KMS-11 (cell line): ENCODE results near the gene SLC13A3.

Source experiments
- H2AFZ ChIP-seq: fragments of 200-600 bp; sonication (generic); 2 replicates; pipeline ENCODE4 v1.6.1; 2016; ENCODE audit warnings: antibody characterized with exemption, mixed run types, low read depth
- H3K27ac ChIP-seq: fragments of 200-600 bp; sonication (generic); 2 replicates; pipeline ENCODE4 v1.6.1; 2016; ENCODE audit warnings: mild to moderate bottlenecking, mixed run types
- H3K27me3 ChIP-seq: fragments of 200-600 bp; sonication (generic); 2 replicates; pipeline ENCODE4 v1.6.1; 2017; ENCODE audit warnings: mild to moderate bottlenecking, low read depth, mixed run types, moderate library complexity; ENCODE audit not compliant: insufficient read depth
- H3K36me3 ChIP-seq: fragments of 200-600 bp; sonication (generic); 2 replicates; pipeline ENCODE4 v1.6.1; 2017; ENCODE audit warnings: mild to moderate bottlenecking, mixed run types; ENCODE audit not compliant: insufficient read depth
- H3K4me1 ChIP-seq: fragments of 200-600 bp; sonication (generic); 2 replicates; pipeline ENCODE4 v1.6.1; 2016; ENCODE audit warnings: mild to moderate bottlenecking, low read depth, mixed run types; ENCODE audit not compliant: poor library complexity, severe bottlenecking
- H3K4me2 ChIP-seq: fragments of 200-600 bp; sonication (generic); 2 replicates; pipeline ENCODE4 v1.7.0; 2016; ENCODE audit warnings: mild to moderate bottlenecking, mixed run types
- H3K4me3 ChIP-seq: fragments of 200-600 bp; sonication (generic); IDR thresholded peaks from 2 replicates; pipeline ENCODE4 v1.6.1; 2017; ENCODE audit warnings: low read depth, low read length, mixed read lengths; ENCODE audit not compliant: insufficient read depth
- H3K79me2 ChIP-seq: fragments of 200-600 bp; sonication (generic); 2 replicates; pipeline ENCODE4 v1.6.1; 2016; ENCODE audit warnings: low read depth, mixed run types; ENCODE audit not compliant: insufficient read depth
- H3K9ac ChIP-seq: fragments of 200-600 bp; sonication (generic); 2 replicates; pipeline ENCODE4 v1.6.1; 2016; ENCODE audit warnings: mild to moderate bottlenecking, mixed run types
- H4K20me1 ChIP-seq: fragments of 200-600 bp; sonication (generic); 2 replicates; pipeline ENCODE4 v1.6.1; 2016; ENCODE audit warnings: mild to moderate bottlenecking, mixed run types; ENCODE audit not compliant: insufficient read depth
- TF ChIP-seq, protein P1 (sequence below): fragments of 200-600 bp; sonication (generic); conservative IDR thresholded peaks from 2 replicates; pipeline ENCODE4 v1.6.1; 2017; ENCODE audit warnings: low read depth, mild to moderate bottlenecking, antibody characterized with exemption, low read length, moderate library complexity, mixed read lengths

Gene SLC13A3

DNA sequence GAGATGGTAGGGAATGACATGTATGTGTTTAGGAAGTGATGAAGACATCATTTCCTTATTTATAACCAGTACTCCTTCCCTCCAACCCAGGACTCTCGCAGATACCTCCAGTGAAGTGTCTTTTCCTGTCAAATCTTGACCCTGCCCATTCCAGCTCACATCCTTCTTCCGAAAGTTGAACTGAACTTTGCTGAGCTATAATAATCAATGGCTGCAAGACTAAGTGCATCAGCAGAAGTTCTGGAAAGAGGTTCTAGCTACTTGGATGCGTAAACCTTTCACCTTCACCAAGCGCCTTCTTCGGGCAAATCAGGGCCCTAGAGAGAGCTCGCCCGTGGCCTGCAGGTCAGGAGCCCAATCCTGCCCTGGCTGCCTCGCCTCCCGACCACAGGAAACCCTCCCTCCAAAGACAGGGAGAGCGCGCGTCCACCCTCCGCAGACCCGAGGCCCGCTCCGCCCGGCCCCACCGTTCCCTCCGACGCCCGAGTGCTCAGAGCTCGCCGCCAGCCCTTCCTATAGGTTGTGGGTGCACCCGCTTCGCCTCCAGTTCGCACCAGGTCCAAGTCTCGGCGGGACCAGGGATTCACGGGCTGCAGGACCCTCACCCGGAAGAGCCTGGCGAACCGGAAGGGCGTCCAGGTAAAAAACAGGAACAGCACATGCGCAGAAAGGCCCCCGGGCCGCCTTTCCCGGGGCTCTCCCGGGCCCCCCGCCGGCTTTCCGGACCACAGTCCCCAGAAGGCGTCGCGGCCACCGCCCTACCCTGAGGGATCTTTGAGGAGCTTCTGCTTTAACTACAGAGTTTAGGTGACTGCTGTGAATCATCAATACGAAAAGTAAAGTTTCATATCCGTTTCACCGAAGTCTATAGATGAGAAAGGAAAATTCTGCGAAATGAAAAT is 138.1 kb downstream of the SLC13A3 start, which contains the start of gene ZNF334:
ZNF334 (minus strand) TSS at position 617 of the 902 bp plus-strand sequence. CDS start 1,457 bp downstream, outside the sequence.
- Histone ChIP-seq H4K20me1 (no peaks in the 10 kb centered on the region), H3K4me3 (no peak within 1 kb of the TSS), H3K36me3 (no peaks in the 10 kb centered on the region), H2AFZ (no peak within 1 kb of the TSS), H3K27me3 (no peaks in the 10 kb centered on the region), H3K79me2 (no peaks in the 10 kb centered on the region), H3K9ac (no peak within 1 kb of the TSS), H3K4me1 (no peaks in the 10 kb centered on the region), H3K27ac (no peak within 1 kb of the TSS), H3K4me2 (no peak within 1 kb of the TSS)
- TF ChIP-seq, protein P1, sequence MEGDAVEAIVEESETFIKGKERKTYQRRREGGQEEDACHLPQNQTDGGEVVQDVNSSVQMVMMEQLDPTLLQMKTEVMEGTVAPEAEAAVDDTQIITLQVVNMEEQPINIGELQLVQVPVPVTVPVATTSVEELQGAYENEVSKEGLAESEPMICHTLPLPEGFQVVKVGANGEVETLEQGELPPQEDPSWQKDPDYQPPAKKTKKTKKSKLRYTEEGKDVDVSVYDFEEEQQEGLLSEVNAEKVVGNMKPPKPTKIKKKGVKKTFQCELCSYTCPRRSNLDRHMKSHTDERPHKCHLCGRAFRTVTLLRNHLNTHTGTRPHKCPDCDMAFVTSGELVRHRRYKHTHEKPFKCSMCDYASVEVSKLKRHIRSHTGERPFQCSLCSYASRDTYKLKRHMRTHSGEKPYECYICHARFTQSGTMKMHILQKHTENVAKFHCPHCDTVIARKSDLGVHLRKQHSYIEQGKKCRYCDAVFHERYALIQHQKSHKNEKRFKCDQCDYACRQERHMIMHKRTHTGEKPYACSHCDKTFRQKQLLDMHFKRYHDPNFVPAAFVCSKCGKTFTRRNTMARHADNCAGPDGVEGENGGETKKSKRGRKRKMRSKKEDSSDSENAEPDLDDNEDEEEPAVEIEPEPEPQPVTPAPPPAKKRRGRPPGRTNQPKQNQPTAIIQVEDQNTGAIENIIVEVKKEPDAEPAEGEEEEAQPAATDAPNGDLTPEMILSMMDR, result no peak

DNA sequence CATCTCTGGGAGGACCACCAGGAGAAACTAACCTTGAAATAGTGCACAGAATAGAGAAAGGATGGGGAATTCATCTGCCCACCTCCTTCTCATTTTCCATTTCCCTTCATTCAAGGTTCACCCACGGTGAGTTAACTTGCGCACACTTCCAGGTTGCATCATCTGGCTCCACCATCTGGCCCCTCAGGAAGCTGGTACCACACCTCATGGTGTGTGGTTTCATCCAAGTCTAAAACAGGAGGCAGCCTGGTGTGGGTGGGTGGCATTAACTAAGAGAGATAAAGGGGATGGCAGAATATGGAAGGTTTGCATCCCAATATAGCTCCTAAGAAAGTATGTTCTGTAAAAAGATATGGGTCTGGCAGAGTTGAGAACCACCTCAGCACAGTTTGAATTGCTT is 141.7 kb downstream of the SLC13A3 start:
- Histone ChIP-seq H3K4me3 (no peak overlapping the region), H3K4me2 (no peak overlapping the region), H4K20me1 (no peaks in the 10 kb centered on the region), H3K4me1 (no peaks in the 10 kb centered on the region), H2AFZ (no peak overlapping the region), H3K27me3 (no peaks in the 10 kb centered on the region), H3K36me3 (no peaks in the 10 kb centered on the region), H3K9ac (no peak overlapping the region), H3K27ac (no peak overlapping the region), H3K79me2 (no peaks in the 10 kb centered on the region)
- TF ChIP-seq, protein P1, result no peak
